Astrocyte of the spinal cord (primary cell): Measurements from ENCODE around the gene MVD.

ENCODE experiments used
- DNase-seq: peaks from one replicate; pipeline ENCODE4 v3.0.0; 2011; ENCODE audit warnings: low read depth, low spot score
- H3K4me3 ChIP-seq: 2 replicates; pipeline ENCODE4 v1.5.1; 2011; ENCODE audit warnings: low read depth, mild to moderate bottlenecking, low read length, moderate library complexity
- in situ Hi-C: cut with HindIII; loops from 2 replicates; pipeline ENCODE4 v1.10.0; 2017; ENCODE audit warnings: low sequenced_read_pairs
- TF ChIP-seq, protein P1 (sequence below): IDR thresholded peaks from 2 replicates; pipeline ENCODE4 v1.5.1; 2012; ENCODE audit warnings: low read depth, mild to moderate bottlenecking, low read length, inconsistent platforms

Gene MVD

GRCh38 chr16:88662843-88663606 is at the start of gene MVD:
TSS of gene MVD (minus strand) at chr16:88663091. CDS start at chr16:88663080, 11 bp downstream.
- in situ Hi-C loops: no loop called here
- TF ChIP-seq, protein P1, sequence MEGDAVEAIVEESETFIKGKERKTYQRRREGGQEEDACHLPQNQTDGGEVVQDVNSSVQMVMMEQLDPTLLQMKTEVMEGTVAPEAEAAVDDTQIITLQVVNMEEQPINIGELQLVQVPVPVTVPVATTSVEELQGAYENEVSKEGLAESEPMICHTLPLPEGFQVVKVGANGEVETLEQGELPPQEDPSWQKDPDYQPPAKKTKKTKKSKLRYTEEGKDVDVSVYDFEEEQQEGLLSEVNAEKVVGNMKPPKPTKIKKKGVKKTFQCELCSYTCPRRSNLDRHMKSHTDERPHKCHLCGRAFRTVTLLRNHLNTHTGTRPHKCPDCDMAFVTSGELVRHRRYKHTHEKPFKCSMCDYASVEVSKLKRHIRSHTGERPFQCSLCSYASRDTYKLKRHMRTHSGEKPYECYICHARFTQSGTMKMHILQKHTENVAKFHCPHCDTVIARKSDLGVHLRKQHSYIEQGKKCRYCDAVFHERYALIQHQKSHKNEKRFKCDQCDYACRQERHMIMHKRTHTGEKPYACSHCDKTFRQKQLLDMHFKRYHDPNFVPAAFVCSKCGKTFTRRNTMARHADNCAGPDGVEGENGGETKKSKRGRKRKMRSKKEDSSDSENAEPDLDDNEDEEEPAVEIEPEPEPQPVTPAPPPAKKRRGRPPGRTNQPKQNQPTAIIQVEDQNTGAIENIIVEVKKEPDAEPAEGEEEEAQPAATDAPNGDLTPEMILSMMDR: no peak
- H3K4me3 ChIP-seq: peak within 1 kb of the TSS; percentile 76
- DNase-seq: peak; percentile 98

GRCh38 chr16:88712362-88712979 is 49.6 kb upstream of the MVD start:
- DNase-seq: no peak
- TF ChIP-seq, protein P1: no peak
- H3K4me3 ChIP-seq: no peak overlapping the region
- in situ Hi-C loops: no loop called here

DNA sequence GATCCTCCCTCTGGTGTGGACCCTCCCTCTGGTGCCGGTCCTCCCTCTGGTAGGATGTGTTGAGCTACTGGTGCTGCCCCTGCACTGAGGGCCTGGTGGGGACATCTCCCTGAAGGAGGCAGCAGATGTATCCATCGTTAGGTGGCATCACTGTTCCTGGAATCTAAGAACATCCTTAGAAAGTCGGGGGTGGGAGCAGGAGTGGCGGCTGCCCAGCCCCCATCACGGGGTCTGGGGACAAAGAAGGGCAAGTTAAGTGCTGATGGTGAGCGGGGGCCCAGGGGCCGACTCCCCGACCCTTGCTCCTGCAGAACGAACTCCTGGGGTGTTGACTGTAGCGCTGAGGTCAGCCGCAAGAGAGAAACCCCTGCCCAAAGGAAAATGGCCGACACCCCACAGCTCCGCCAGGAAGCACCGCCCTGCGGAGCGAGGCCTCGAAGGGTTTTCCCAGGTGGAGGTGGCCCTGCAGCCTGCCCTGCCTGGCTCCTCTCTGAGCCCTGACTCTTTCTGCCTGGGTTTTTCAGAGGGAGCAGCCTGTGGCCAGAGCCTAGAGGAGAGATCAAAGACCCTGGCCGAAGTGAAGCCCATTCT is 49.0 kb upstream of the MVD start:
- DNase-seq: no peak
- in situ Hi-C loops: no loop called here
- no peak overlapping the region for H3K4me3 ChIP-seq
- TF ChIP-seq, protein P1: no peak

DNA sequence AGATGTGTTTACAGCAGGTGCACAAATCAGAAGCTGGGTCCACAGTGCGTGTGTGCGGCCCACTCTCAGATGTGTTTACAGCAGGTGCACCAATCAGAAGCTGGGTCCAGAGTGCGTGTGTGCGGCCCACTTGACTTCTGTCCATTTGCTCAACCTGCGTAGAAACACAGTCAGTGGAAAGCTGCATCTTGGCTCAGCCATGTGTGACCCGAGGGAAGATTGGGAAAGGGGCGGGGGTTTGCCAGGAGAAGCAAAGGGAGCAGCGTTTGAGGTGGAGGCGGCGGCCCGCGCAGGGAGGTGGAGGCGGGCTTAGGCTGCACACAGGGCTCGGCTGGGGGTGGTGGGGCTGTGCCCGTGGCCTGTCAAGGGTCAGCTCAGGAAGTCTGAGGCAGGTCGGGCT is 47.7 kb upstream of the MVD start:
- no peak overlapping the region for H3K4me3 ChIP-seq
- TF ChIP-seq, protein P1: no peak
- no peak for DNase-seq
- in situ Hi-C loops: no loop called here

DNA sequence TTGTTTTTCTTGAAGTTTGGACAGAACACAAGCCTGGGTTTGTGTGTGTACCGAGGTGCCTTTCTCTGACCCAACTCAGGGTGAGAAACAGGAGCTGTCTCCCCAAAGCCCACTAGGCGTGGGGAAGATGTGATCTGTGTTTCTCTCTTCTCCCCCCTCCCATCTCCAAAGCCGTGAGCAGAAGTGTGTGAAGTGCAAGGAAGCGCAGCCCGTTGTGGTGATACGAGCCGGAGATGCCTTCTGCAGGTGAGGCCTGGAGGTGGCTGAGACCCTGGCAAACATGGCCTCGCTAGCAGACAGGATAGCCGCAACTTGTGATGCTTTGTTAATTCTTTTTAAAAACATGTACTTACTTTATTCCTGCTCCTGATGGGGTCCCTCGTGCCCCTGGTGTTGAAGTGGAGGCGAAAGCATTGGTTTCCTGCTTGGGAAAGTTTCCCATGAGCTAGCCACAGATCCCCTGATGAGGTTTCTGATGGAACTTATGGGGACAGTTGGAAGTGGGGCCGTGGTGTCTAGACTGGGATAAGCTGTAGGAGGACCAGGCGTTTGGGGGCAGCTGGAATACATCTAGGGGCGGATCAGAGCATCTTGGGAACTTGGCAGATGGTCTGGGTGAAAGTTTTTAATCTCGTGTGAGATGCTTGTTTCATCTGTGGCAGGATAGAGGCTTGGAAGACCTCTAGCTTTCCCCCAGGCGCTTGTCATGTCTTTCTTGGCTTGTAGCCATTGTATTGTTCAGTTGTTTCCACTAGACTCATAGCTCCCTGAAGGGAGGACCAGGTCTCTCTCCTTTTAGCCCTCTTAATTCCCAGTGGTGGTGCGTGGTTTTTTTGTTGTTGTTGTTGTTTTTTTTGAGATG is 44.3 kb upstream of the MVD start:
- H3K4me3 ChIP-seq: peak overlapping the region; percentile 96
- no peak for DNase-seq
- in situ Hi-C loops: no loop called here
- TF ChIP-seq, protein P1: no peak

DNA sequence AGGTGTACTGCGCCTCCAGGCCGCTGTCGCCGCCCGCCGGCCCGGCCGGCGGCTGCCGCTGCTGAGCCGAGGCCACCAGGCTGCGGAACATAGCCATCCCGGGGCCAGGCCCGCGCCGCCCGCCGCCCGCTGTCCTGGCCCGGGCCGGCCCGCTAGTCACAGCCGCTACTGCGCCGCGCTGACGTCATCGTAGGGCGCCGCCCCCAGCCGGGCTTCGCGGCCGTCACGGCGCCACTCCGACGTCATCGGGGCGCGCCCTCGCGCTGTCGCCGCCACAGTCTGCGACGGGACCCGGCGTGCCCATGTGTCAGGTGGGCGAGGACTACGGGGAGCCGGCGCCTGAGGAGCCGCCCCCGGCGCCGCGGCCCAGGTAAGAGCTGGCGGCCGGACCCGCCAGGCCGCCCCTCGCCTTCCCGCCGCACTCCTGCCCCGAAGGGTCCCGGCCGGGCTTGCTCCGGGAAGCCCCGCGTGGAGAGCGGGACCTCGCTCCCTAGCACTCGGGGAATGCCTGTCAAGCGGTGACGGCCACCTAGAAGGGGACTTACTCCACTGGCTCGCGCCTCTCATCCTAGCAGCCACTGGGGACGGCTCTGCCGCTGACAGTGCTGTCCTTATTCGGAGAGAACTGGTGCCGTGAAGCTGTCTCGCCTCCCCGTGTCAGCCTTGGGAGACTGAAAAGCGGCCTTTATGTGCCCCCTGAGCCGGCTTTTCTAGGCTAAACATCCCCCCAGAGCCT is 43.5 kb upstream of the MVD start, which contains the start of the genes CTU2 and RNF166:
Gene CTU2, plus strand, starts transcription at position 275 of the 736 bp plus-strand sequence. Its CDS starts 28 bp downstream, at position 303.
Gene RNF166, minus strand, starts transcription at position 180 of the 736 bp plus-strand sequence. Its CDS starts 83 bp downstream, at position 97.
- H3K4me3 ChIP-seq: peak within 1 kb of the TSS; percentile 96
- TF ChIP-seq, protein P1: no peak
- peak; percentile 78 for DNase-seq
- in situ Hi-C loops: no loop called here
